HL-60/S4 (cell line): ENCODE results near the gene NOTCH3.

Experiments used
- in situ Hi-C: fragments of 300-500 bp; cut with MboI; formaldehyde crosslinking; loops from 2 replicates; pipeline ENCODE4 v1.14.3; 2022; ENCODE audit warnings: low sequenced_read_pairs

Gene NOTCH3

GRCh38 chr19:15109768-15110417 is 90.9 kb downstream of the NOTCH3 start:
- in situ Hi-C loops: no loop called here
